Upper lobe of left lung (tissue), 6 donors: ENCODE data around the gene CHST9. TPM values are rescaled to one million over a fixed set of nuclear protein-coding genes. Genes with fewer than 3 reads are reported as not detected.

Experiments
- ATAC-seq, 2 donors: fragments of 200-7000 bp; cut with Tn5 transposase; one replicate each; pipeline ENCODE4 v1.9.1; 2022; ENCODE audit warnings: mild to moderate bottlenecking in 2 of 2, moderate library complexity in 2 of 2; ENCODE audit not compliant: low FRiP score in 2 of 2
- DNase-seq, 2 donors: peaks; one replicate each; pipeline ENCODE4 v3.0.0-alpha.2; 2019 to 2020
- H3K27ac ChIP-seq, 4 donors: fragments of 200-600 bp; sonication (generic); one replicate each; pipeline ENCODE4 v1.5.1; 2016 to 2019
- H3K27me3 ChIP-seq, 4 donors: fragments of 200-600 bp; sonication (generic); one replicate each; pipeline ENCODE4 v1.5.1; 2017 to 2019
- H3K36me3 ChIP-seq, 4 donors: fragments of 200-600 bp; sonication (generic); one replicate each; pipeline ENCODE4 v1.5.1; 2016 to 2019
- H3K4me1 ChIP-seq, 4 donors: fragments of 200-600 bp; sonication (generic); one replicate each; pipeline ENCODE4 v1.5.1; 2018 to 2019
- H3K4me3 ChIP-seq, 4 donors: fragments of 200-600 bp; sonication (generic); one replicate each; pipeline ENCODE4 v1.5.1; 2017 to 2019; ENCODE audit warnings: mild to moderate bottlenecking in 2 of 4, moderate library complexity in 1 of 4
- H3K9me3 ChIP-seq, 4 donors: fragments of 200-600 bp; sonication (generic); one replicate each; pipeline ENCODE4 v1.5.1; 2018 to 2019
- EP300 ChIP-seq, 4 donors: sonication (generic); formaldehyde crosslinking; IDR thresholded peaks; one replicate each; pipeline ENCODE4 v1.5.1; 2017; ENCODE audit warnings: antibody characterized with exemption in 4 of 4, control low read depth in 2 of 4
- POLR2A ChIP-seq, 4 donors: fragments of 450-650 bp; IDR thresholded peaks; one replicate each; pipeline ENCODE4 v1.5.1; 2016 to 2017; ENCODE audit warnings: antibody characterized with exemption in 4 of 4, mild to moderate bottlenecking in 2 of 4
- POLR2AphosphoS5 ChIP-seq, 2 donors: sonication (generic); formaldehyde crosslinking; IDR thresholded peaks; one replicate each; pipeline ENCODE4 v1.5.1; 2017; ENCODE audit warnings: antibody characterized with exemption in 2 of 2
- WGBS, 2 donors: methylation state at CpG; one replicate each; pipeline ENCODE4 v1.1.5; 2017 to 2018; 5-methylcytosine and 5-hydroxymethylcytosine counted together
- total RNA-seq, 6 donors: library from RNA; depleted of rRNA in 4 of 6; stranded (reverse); fragments of >200 nt in 4 of 6; gene quantifications; one replicate each; pipeline versions ENCODE4 v1.1.0 to v1.2.1, GENCODE V29; 2016 to 2021
- TF ChIP-seq, protein P1 (sequence below), 6 experiments: fragments of 450-650 bp in 4 of 6; fragments of 200-600 bp in 2 of 6; sonication (generic) in 2 of 6; IDR thresholded peaks; one replicate each; pipeline ENCODE4 v1.5.1; 2016 to 2019; ENCODE audit warnings: antibody characterized with exemption in 6 of 6
- donor health status: DM: no; HTN: no; CAD: no; lungs with moderate emphysema.
- donor health status: DM: no; HTN: yes; CAD: no; lungs with severe emphysema.

The CHST9 gene
- total RNA-seq, 6 donors from 2014 or later: 0.20 to 44.9 (median 2.1) TPM

DNA sequence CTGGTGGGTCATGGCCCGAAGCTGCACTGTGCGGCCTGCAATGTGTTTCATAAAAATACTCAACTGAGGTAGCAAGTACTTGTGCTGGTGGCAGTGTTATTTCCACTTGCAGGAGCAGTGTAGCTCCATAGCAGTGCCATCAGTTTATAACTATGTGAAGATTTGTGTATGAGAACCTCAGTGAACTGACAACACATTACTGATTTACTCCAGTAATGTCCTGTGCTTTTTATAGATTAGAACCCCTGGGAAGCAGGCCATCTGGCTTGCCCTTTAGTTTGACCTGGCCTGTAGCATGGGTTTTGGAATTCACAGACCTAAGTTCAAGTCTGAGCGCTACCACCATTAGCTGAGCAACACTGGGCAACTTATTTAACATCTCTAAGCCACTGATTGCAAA is 219.9 kb downstream of the CHST9 start:
- Histone ChIP-seq H3K27me3 (no peaks in the 10 kb centered on the region), H3K4me1 (no peaks in the 10 kb centered on the region), H3K27ac (no peak overlapping the region), H3K4me3 (no peak overlapping the region), H3K36me3 (no peaks in the 10 kb centered on the region), H3K9me3 (no peaks in the 10 kb centered on the region)
- TF ChIP-seq POLR2A (IDR thresholded peaks at IDR 0.05) (no peak), EP300 (IDR thresholded peaks at IDR 0.05) (no peak), POLR2AphosphoS5 (IDR thresholded peaks at IDR 0.05) (no peak)
- TF ChIP-seq, protein P1, sequence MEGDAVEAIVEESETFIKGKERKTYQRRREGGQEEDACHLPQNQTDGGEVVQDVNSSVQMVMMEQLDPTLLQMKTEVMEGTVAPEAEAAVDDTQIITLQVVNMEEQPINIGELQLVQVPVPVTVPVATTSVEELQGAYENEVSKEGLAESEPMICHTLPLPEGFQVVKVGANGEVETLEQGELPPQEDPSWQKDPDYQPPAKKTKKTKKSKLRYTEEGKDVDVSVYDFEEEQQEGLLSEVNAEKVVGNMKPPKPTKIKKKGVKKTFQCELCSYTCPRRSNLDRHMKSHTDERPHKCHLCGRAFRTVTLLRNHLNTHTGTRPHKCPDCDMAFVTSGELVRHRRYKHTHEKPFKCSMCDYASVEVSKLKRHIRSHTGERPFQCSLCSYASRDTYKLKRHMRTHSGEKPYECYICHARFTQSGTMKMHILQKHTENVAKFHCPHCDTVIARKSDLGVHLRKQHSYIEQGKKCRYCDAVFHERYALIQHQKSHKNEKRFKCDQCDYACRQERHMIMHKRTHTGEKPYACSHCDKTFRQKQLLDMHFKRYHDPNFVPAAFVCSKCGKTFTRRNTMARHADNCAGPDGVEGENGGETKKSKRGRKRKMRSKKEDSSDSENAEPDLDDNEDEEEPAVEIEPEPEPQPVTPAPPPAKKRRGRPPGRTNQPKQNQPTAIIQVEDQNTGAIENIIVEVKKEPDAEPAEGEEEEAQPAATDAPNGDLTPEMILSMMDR (IDR thresholded peaks at IDR 0.05): no peak
- WGBS, 2 donors: 79 to 85% methylated on average over 2 to 3 of the region's 3 CpGs
- ATAC-seq (no peak), DNase-seq (no peak)

DNA sequence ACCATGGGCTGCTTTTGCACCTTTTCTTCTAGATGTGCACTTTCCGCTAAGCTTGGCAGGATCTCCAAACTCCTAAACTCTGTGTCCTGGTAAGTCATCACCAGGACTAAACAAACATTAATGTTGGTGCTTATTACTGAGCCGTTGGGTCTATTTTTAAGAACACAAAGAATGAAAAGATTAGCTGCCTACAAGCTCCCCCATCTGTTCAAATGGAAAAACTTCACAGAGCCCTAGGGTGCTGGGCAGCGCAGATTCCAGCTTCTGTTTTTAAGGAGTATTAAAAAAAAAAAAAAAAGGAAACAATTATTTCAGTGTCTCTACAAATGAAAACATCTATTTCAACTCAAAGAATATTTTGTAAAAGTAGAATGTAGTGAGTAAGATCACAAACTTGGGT is 221.8 kb downstream of the CHST9 start:
- no peaks in the 10 kb centered on the region for H3K27me3 ChIP-seq
- WGBS, 2 donors: 43 to 44% methylated on average over 3 of the region's 3 CpGs
- no peaks in the 10 kb centered on the region for H3K4me1 ChIP-seq
- H3K36me3 ChIP-seq: no peaks in the 10 kb centered on the region
- TF ChIP-seq POLR2A (IDR thresholded peaks at IDR 0.05): no peak
- TF ChIP-seq, protein P1 (IDR thresholded peaks at IDR 0.05): peak in 2 of 6 experiments; percentile 20 to 31
- no peak overlapping the region for H3K4me3 ChIP-seq
- ATAC-seq (peak in 1 of 2 donors; percentile 40), DNase-seq (no peak)
- H3K9me3 ChIP-seq: no peaks in the 10 kb centered on the region
- no peak overlapping the region for H3K27ac ChIP-seq

- no peaks in the 10 kb centered on the region for H3K27me3 ChIP-seq
- no peaks in the 10 kb centered on the region for H3K36me3 ChIP-seq
- TF ChIP-seq, protein P1 (IDR thresholded peaks at IDR 0.05): no peak
- no peak for TF ChIP-seq POLR2A (IDR thresholded peaks at IDR 0.05)
- TF ChIP-seq EP300 (IDR thresholded peaks at IDR 0.05): no peak
- no peak for TF ChIP-seq POLR2AphosphoS5 (IDR thresholded peaks at IDR 0.05)
- H3K9me3 ChIP-seq: no peaks in the 10 kb centered on the region
- no peak overlapping the region for H3K4me3 ChIP-seq
- WGBS, 2 donors: 88 to 89% methylated on average over 3 of the region's 3 CpGs
- ATAC-seq: no peak
- no peak for DNase-seq
- H3K4me1 ChIP-seq: no peaks in the 10 kb centered on the region
- no peak overlapping the region for H3K27ac ChIP-seq
Observed at GRCh38 chr18:26961839-26962238, 223.3 kb downstream of the CHST9 start.

DNA sequence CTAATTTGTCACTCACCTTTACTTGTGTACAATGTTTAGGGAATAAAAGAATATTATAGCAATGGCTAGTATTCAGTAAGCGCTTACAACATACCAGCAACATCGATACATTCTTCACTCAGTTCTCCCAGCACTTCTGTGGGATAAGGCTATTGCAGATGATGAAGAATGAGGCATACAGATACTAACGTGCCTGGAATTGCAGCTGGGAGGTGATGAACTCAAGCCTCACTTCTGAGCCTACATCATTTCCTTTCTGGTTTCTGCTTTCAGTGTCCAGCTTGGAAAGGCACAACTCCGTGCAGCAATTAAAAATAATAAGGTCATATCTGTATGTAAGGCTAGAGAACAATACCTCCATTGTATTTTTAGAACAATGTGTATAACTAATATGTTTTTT is 224.2 kb downstream of the CHST9 start:
- H3K36me3 ChIP-seq: no peaks in the 10 kb centered on the region
- WGBS, 2 donors: 62 to 69% methylated on average over 4 of the region's 4 CpGs
- H3K9me3 ChIP-seq: no peaks in the 10 kb centered on the region
- DNase-seq (no peak), ATAC-seq (no peak)
- H3K4me1 ChIP-seq: no peaks in the 10 kb centered on the region
- TF ChIP-seq POLR2A (IDR thresholded peaks at IDR 0.05) (no peak), POLR2AphosphoS5 (IDR thresholded peaks at IDR 0.05) (no peak), EP300 (IDR thresholded peaks at IDR 0.05) (no peak)
- TF ChIP-seq, protein P1 (IDR thresholded peaks at IDR 0.05): no peak
- H3K4me3 ChIP-seq: no peak overlapping the region
- H3K27ac ChIP-seq: no peak overlapping the region
- H3K27me3 ChIP-seq: no peaks in the 10 kb centered on the region

DNA sequence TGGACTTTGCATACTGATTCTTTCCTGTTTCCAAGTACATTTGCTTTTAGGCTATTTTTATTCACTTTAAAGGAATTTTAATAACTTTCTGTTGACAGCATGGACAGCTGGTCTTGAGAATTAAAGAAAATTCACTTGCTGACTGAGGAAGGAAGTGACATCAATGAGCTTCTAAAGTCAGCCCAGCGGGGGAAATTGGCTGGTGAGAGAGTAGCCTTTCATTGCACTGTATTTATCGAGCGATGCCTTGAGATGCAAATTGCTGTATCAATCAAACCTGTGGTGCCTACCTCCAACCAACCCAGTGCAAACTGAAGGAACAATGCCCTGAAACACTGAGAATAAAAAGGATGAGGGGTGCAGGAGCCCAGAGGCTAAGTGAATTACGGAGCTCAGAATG is 228.2 kb downstream of the CHST9 start:
- TF ChIP-seq POLR2AphosphoS5 (IDR thresholded peaks at IDR 0.05): no peak
- no peak for TF ChIP-seq POLR2A (IDR thresholded peaks at IDR 0.05)
- TF ChIP-seq, protein P1 (IDR thresholded peaks at IDR 0.05): no peak
- TF ChIP-seq EP300 (IDR thresholded peaks at IDR 0.05): no peak
- H3K36me3 ChIP-seq: no peaks in the 10 kb centered on the region
- WGBS, 2 donors: 39 to 42% methylated on average over 4 of the region's 4 CpGs
- no peaks in the 10 kb centered on the region for H3K4me1 ChIP-seq
- DNase-seq (no peak), ATAC-seq (no peak)
- H3K27ac ChIP-seq: no peak overlapping the region
- H3K4me3 ChIP-seq: no peak overlapping the region
- no peaks in the 10 kb centered on the region for H3K27me3 ChIP-seq
- no peaks in the 10 kb centered on the region for H3K9me3 ChIP-seq
